NCI-H2081 (cell line): ENCODE results near the gene LRMDA.
A peak's percentile ranks its signal among the peaks of the same experiment; 100 is the strongest.

Source experiments
- DNase-seq, 2 experiments: peaks; one replicate each; lab custom pipeline; 2025; lab: John Stamatoyannopoulos, UW

The LRMDA gene

DNA sequence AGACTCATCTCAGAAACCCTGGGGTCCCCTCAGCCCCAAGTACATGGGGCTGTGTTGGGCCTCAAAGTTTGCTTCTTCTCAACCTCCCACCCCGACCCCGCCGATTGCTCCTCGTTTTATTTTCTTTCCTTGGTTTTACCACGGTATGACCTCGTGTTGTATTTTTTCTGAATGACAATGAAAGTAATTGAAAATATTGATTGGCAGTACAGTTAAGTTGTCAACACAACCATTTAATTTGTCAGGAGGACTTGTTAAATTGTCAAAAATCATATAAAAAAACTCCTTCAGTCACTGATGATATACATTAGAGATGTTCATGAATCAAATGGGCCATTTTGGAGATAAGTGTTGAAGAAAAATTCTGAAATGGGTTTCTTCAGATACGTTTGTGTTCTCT, 520.7 kb downstream of the LRMDA start:
- DNase-seq = no peak

DNA sequence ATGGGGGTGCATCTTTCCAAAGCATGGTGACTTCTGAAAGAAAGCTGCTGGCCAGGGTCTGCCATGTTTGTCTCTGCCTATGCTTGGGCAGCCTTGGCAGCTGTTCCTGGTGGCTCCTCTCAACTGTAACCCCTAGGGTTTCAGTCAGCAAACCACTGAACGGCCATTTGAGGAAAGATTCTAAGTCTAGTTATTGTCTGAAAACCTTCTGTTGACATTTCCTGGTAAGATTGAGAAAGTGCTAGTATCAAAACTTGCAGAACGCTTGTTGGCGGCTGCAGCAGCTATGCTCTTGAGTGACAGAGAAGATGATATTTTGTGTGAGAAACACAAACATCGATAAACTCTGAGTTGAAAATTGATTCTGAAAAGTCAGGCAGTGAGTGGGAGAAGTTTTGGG, 523.1 kb downstream of the LRMDA start:
- DNase-seq = no peak

DNA sequence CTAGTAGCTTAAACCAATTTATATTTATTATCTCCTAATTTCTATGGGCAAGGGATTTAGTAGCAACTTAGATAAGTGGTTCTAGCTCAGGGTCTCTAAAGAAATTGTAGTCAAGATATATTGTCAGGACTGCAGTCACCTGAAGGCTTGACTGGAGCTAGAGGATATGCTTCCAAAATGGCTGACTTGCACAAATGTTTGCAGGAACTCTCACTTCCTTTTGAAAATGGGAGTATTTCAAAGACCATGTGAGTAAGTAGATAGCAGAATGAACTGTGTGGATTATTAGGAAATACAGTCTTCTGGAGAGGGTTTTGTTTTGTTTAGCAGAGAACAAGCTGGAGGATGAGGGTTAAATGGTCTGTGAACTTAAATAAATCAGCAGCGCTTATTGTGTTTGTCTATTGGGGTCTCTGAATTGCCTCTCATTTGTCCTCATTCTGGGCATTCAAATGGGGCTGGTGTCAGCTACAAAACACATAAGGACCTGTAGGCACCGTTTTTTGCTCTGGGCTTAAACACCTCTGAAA, 524.6 kb downstream of the LRMDA start:
- DNase-seq = no peak

DNA sequence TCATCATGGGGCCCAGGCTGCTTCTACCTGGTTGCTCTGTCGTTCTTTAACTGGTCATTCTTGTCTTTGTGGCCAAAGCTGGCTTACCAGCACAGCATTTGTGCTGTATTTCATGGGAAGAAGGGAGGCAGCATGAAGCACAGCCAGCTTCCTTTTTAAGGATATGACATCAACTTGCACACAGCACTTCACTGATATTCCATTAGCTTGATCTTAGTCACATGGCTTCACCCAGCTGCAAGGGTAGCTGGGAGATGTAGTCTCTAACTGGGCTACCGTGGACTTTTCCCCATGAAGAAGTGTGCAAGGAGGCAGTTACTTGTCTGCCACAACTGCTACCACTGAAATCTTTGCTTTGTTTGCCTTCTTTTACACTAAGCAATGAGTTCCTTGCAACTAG, 525.2 kb downstream of the LRMDA start:
- no peak for DNase-seq

DNA sequence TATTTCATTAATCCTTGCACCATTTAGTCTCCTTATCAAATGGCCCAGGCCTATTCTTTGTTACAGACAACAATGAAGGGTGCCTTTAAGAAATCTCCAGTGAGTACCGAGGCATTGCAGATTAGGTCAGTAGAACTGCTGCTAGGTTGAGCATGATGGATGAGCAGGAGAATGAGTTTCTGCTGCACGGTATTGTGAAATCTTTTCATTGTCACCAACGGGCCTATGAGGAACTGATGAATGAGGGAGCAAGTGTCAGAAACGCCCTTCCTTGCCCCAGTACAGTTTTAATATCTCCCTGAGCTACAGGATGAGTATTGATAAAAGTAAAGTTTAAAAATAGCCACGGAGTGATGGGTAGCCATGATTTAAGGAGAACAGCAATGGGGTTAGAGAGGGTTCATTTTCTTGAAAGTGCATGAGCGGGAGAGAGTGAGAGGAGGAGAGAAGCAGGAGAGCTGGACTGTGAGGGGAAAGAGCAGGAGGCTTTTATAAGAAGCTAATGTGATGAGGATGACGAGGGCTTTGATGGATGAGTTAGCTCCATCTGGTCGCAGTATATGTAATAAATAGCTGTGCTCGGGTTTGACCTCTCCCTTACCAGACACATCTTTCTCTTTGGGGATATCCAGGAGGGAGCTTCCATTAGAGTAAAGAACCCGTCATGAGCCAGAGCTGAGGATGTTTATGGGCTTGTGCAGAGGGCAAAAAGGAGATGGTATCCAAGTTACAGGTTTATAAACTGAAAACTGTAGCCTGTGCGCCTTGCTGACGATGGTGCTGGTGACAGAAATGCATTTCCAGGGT, 526.1 kb downstream of the LRMDA start:
- DNase-seq = no peak

DNA sequence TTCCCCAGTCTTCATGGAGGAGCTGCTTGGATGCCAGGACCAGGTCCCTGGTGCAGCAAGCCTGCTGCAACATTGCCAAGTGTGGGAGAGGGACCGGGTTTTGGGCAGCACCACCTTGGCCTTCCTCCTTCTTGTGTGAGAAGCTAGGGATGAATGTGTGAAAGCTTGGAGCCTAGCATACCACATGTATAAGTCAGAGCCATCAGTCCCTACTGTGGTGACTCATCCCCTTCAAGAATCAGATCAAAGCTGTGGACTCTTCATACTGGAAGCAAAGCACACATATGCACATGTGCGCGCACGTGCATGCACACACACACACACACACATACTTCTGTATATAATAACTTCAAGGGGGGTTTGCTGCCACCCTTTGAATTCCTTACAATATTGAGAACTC, 527.8 kb downstream of the LRMDA start:
- no peak for DNase-seq

DNA sequence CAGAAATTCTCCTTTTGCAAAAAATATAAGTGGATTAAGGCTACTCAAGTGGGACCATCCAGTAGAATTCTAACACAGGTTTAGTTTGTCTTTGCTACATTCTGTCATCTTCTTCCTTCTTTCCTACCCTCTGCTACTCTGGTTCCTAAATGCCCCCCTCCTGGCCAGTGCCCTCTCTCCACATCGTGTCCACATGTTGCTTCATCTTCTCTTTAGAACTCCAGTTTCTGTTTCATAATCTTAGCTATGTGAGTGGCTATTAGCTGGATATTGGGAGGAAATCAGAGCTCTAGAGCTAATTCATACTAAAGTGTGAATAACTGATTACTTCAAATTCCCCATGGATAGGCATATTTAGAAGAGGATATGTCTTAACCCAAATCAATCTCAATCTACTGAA, 528.5 kb downstream of the LRMDA start:
- DNase-seq = no peak

DNA sequence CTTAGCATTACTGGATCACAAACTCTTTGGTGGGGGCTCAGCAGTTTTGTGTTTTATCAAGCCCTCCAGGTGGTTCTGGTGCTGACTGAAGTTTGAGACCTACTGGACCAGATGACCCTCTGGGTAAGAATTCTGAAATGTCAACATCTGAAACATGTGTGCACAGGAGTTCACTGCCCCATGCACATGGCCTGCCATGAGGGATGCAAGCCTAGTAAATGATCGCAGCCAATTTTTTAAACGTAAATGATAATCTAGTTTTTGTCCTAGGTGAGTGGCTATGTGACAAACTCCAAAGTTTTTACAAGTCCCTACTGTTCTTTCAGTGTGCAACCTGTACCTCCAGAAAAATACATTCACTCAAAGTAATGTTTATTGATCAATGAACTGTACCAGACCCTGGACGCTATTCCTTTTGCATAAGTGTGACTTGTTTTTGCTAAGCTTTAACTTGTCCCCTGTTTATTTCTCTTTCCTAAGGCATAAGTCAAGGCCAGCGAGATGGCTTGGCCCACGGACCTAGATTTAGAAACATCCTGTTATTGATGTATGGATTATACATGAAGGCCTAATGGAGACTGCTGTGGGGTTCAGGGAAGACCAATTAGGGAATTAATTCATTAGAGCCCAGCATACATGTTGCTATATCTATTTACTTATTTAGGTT, 531.1 kb downstream of the LRMDA start:
- DNase-seq = no peak

DNA sequence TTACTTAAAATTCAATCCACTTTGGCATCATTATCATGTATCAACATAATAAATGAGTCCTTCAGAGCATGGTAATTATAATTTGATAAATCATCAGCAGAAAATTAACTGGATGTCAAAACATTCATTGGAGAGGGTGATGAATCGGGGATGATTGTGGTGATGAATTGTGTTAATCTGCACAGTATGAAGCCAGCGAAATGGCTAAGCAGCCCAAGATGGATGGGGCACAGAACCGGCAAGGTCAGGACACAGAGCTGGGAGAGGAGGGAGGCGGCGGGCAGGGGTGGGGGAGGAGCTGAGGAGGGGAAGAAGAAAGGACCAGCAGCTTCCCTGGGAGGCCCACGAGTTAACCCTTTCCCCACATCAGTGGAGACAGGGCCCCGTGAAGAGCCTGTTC, 536.1 kb downstream of the LRMDA start:
- peak; percentile 0 to 7 for DNase-seq

DNA sequence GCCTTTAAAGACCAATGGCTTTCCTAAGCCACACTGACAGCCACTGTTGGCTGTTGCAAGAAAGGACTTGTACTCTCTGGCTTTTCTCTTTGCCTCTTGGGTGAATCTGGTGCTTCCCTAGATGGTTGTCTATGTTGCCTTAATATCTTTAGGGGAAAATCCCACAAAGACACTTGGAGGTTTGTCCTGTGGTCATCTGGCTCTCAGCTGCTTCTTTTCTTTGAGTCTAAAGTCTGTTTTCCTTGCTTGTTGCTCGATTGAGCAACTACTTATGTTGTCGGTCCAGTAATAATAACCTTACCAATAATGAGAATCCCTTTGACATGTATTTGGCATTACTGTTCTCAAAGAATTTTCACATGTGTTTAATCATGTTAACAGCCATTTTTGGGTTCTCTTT, 537.6 kb downstream of the LRMDA start:
- no peak for DNase-seq

DNA sequence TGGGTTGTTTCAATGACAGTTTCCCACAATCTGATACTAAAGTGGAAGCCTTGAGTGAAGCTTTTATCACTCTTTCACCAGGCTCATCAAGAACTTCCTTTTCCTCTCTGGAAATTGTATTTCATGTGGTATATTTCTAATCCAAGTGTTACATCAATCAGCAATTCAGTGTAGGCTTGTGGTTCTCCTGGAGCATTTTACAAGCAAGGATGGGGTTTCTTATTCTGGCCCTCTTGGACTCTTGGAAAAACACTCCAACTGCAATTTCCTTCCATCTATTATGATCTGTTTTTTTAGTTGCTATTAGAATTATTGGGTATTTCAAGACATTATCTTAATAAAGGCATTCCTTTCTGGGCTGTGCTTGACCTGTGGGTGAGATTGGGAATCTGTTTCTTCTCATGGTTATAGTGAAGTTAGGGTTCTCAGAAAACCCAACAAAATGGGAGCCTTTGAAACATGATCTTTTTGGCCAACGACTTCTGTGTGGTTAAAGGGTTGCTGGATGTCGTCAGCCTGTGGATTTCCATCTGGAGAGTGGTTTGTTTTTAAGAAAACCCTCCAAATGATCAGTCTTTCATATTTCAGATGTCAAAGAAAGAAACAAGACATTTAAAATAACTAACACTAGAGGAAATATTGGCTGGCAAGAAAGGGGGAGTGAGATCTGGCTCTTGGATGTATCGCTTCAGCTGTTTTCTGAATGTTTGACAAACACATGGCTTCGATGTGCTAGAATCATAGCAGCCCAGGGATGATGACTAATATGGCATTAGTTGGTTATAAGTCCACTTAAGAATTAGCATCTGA, 540.2 kb downstream of the LRMDA start:
- DNase-seq = no peak

DNA sequence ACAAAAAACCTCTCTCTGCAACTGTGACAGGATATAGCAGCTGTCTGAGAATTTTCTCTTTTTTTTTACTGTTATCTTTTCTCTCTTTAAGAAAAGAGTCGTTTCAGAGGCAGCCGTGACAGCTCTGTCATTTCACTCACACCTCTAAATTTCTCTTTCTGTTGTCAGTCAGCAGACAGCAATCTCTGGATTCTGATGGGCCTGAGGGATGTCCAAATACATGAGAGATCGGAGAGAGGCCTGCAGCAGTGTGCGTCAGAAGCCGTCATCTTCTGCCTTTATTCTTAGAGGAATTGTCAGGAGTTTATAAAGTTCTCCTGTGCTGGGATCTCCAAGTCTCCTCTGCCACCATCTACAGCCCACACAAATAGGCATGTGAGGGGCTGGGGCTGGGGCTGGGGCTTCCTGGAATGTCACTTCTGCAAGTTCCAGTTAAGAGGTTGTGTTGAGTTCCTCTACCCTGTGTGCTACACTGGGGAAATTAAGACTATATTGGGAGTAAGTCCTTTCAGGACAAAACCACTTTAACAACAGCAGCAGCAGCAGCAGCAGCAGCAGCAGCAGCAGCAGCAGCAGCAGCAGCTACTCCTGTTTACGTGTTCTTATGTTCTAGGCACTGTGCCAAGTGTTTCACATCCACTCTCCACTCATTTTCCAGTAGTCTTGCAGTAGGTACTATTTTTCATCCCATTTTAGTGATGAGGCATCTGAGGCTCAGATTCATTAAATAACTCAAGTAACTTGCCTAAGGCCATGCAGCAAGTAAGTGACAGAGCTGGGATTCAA, 541.3 kb downstream of the LRMDA start:
- DNase-seq = peak in 1 of 2 experiments; percentile 7

DNA sequence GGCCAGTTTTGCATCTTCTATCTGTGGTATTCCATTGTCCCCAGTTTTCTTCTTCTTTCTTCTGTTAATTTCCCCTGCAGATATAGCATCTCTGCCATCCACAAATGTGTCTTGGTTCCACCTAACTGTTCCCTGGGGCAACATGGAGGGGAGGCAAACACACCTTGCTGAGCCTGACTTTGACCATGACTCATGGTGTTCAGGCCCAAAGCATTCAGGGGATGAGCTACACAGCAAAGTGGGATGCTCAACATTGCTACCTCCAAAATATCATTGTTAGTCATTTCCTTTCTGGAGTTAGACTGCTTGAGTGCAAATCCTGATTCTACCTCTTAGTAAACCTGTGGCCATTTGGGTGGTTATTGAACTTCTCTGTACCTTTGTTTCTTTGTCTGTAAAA, 542.7 kb downstream of the LRMDA start:
- no peak for DNase-seq

DNA sequence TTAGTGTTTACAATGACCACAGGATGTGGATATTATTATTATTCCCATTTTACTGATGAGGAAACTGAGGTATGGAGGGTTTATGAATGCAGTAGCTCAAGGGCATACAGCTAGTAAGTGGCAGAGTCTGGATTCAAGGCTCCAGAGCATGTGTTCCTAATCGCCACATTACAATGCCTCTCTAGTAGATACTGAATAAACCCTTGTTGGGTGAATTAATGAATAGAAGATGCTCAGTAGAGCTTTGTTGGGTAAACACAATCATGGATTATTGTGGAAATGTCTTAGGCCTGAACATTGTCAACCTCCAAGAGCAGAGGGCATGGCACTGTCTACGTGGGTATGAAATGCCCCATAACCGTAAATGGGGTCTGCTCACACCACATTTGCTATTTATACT, 545.3 kb downstream of the LRMDA start:
- DNase-seq = no peak

DNA sequence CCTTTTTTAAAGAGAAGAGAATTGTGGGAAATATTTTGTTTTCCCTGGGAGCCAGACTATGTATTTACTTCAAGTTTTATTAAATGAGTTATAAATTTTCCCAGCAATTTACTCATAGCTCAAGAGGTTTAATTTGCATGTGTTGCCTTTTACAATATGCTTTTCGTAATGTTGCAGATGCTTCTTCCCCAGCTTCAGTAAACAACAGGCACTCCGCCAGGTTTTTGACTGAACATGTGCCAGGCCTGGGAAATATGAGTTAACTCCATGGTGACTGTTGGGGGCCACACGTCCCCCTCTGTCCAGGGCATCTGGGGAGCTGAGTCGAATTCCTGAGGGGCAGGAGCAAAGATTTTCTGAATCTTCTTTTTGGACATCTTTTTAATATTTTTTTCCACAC, 545.7 kb downstream of the LRMDA start:
- peak in 1 of 2 experiments; percentile 3 for DNase-seq

DNA sequence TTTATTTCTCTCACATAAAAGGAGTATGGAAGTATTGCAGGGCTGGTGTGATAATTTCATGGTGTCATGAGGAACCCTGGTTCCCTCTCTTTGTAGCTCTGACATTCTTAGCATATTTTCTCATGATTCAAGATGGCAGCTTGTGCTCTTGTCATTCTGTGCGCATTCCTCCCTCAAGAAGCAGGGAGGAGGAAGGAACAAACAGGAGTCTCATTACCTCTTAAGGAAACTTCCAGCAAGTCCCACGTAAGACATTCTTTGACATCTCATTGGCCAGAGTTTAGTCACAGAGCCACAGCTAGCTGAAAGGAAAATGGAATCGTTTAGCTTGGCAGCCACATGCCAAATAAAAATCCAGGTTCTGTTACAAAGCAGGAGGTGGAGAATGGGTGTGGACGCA, 546.8 kb downstream of the LRMDA start:
- no peak for DNase-seq

DNA sequence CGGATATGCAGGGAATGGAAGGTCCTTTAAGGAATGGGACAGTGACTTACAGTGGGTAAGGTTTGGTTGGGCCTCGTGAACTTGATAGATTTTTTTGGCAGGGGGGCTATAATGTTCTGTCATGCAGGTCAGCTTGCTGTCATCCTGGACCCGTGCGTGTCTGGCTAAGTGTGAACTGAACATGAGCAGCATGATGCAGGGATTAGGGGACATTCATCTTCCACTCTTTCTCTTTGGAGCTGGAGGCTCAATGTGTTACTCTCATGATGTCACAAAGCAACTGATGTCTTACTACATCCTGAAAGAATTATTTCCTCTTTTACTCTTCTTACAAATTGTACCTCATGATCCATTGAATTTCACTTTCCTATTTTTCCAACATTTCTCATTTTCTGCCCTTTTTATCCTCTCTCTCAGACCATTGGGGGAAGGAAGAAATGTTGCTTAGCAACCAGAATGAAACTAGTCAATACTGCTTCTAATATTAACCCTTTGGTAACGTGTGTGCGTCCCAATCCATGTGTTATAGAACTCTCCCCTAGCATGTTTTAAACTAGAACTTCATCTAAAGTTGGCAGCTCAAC, 549.1 kb downstream of the LRMDA start:
- no peak for DNase-seq

DNA sequence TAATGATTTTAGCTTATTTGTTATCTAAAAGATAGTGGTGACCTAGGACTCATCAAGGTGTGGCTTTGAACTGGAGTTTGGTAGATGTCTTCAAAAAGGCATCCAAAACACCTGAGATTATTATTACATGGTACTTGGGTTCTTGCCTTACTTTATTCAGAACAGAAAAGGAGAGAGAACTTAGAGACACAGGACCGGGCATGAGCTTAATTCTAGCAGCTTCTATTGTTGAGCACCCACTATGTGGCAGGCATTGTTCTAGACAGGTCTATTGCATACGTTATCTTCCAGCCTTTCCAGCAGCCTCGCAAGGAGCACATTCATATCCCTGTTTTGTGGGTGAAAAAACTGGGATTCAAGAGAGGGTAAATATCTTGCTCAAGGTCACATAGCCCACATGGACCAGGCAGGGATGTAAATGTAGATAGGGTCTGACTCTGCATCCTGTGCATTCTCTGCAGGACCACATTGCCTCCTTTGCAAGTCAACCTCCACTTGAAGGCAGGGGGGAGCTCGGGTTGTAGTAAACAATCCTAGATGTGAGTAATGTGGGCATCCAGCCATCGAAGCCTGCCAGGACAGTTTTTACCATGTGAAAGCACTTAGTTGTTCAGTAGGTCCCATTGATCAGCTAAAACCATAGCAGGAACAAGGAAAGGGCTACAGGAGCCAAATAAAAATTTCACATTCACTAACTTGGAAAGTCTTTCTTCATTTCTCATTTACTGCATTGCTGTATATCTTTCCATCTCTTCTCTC, 551.4 kb downstream of the LRMDA start:
- DNase-seq = no peak

DNA sequence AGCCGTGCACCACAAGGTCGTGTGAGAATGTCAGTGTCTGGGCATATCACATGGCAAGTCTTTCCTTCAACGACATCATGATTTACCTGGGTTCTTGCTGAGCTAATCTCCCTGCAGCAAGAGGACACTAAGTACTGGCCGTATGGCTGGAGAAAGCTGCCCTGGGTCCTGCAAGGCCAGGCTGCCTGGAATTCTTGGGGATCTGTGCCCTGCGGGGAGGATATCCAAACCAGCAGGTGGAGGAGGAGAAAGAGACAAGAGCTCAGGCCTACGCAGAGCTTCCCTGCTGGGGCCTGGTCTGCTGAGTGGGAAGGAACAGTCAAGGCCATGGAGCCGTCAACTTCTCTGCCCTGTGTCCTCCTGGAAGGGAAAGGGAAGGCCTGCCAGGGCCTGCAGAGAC, 552.6 kb downstream of the LRMDA start:
- no peak for DNase-seq

DNA sequence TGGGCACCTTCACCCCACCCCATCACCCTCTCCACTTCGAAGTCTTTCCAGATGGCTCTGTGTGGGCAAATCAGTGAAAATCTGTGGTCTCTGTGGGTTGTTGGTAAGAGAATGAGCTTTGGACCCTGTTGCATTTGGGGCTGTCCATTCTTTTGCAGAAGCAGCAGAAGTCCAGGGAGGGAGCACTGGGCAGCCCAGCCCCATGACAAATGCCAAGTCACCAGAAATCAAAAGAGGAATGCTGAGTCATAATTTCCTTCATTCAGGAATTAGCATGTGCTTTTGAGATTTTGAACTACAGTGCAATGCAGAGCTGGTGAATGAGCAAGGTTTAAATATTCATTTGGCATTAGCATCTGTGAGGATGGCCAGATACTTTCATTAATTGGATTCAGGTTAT, 556.2 kb downstream of the LRMDA start:
- no peak for DNase-seq
